Stimulated activated CD8-positive, alpha-beta memory T cell treated with anti-CD3 and anti-CD28 coated beads, Interleukin-4, amount 100 ng/mL, for 1 hour (primary cell): ENCODE measurements around the gene METAP2.
A peak's percentile ranks its signal among the peaks of the same experiment; 100 is the strongest.

Experiments used
- DNase-seq, 2 donors: peaks; one replicate each; pipeline ENCODE4 v3.0.0-alpha.2; 2020; ENCODE audit warnings: low read depth in 2 of 2, low spot score in 1 of 2

Gene METAP2

DNA sequence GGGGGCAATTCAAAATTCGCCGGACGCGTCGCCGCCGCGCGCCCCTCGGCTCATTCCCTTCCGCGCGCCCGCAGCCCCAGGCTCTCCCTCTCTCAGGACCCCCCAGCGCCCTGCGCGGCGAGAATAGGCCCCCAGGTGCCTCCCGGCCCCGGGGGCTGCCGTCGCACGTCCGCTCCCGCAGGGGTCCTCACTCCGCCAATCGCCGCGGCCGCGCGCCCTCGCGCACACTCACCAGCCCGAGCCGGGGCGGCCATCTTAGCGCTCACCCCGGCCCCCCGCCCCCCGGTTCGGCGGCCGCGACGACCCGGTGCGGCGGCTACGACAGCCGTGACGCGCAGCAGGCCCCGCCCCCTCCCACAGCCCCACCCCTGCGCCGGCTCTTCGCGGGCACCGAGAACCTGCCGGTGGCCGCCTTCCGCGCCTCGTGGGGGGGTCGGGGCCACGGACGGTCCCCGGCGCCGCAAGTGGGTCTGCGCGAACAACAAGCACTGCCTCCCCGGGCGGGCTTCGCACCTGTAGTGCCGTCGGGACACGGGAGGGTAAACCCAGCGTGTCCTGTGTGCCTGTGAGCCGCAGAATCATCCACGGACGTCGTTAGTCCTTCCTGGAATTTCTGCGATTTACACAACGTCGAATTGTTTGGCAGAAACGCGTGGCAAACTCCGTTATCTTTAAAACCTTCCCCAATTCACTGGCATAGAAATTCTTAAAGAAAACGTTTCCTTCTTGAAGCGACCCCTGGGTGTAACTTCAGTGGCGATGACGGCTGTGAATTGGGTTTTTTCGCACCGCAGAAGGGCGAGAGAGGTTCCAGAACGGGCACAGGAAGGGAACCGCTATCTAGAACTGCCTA, 74.8 kb downstream of the METAP2 start:
- peak; percentile 25 to 31 for DNase-seq

GRCh38 chr12:95549392-95550084, 75.6 kb downstream of the METAP2 start:
- DNase-seq = no peak

DNA sequence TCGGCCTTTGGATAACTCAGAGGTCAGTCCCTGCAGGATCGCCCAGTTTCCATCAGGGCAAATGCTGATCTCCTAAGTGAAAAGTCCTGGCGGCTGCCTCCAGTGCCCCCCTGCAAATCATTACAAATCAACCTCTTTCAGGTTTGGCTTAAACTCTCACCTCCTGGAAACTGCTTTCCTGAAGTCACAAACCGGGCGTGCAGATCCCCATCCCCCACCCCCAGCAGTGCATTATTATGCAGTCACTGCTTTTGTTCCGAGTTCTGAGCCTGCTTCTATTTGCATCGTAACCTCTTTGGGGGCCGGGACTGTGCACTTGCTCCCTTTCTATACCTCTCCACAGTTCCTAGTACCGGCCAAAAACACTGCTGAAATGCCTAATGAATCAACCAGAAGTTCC, 77.4 kb downstream of the METAP2 start, which contains the start of gene USP44:
USP44 (minus strand) TSS at position 172 of the 400 bp plus-strand sequence. CDS start 17,220 bp downstream, outside the sequence.
- DNase-seq = no peak

- no peak for DNase-seq
Observed at GRCh38 chr12:95551913-95552516, 78.1 kb downstream of the METAP2 start.

- DNase-seq = no peak
Observed at GRCh38 chr12:95553197-95553943, 79.4 kb downstream of the METAP2 start.

DNA sequence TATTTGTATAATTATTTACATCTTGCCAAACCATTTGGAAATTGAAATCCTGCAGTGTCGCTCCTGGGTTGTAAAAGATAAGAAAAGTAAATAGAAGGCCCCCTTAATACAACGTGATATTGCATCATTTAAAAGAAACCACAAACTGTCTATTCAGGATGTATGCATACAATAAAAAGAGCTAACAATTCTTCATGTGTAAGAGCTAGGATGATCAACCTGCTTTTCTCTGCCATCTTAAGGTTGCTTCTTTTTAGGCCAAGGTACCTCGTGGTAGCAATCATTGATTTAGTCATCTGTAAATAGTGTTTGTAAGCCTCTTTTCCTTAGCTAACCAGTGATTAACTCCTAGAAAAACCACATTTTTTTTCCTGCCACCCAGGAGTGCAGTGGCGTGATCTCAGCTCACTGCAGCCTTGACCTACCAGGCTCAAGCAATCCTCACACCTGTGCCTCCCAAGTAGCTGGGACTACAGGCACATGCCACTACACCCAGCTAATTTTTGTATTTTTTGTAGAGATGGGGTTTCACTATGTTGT, 80.7 kb downstream of the METAP2 start:
- DNase-seq = no peak

- no peak for DNase-seq
Observed at GRCh38 chr12:95557625-95558024, 83.7 kb downstream of the METAP2 start.
